Measurements from ENCODE around the gene MUC4. TPM values are rescaled to one million over a fixed set of nuclear protein-coding genes. Genes with fewer than 3 reads are reported as not detected.
A peak's percentile ranks its signal among the peaks of the same experiment; 100 is the strongest.

Gene MUC4
- total RNA-seq, 2 donors from 2014 or later: not detected

DNA sequence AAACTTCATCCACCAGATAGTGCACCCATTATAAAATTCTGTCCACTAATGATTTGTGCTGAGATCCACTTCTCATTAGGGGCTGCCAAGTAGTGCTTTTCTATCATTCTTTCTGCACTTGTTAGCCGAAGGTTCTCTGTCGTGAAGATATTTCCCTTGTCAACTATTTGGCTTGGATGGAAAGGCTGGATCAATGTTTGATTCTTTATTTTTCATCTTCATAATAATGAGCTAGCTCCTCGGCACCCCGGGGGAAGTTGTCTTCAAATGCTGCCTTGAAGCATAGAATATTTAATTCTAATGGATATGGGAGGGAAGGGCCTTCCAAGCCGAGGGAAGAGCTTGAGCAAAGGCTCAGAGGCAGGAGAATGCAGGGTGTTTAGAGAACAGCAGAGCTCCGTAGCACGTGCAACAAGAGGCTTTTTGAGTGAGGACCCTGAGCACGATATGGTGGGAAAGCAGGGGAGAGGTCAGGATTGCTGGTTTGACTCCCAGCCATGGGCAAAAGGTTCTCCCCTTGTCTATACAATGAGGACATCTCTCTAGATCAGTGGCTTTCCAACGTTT, 107.2 kb downstream of the MUC4 start:
- ATAC-seq: no peak
- intact Hi-C loops (cut with DNase I): no loop called here
- Histone ChIP-seq H3K4me3 (no peak overlapping the region), H3K4me1 (no peaks in the 10 kb centered on the region), H3K9me3 (no peaks in the 10 kb centered on the region), H3K27ac (no peak overlapping the region), H3K36me3 (replicated peaks in 1 of 2; ENCODE audit: insufficient read depth in 1 of 2, low read depth in 2 of 2) (peaks cover 0 to 10% of the 10 kb centered on the region in 2 donors), H3K27me3 (no peaks in the 10 kb centered on the region)
- WGBS, 2 donors: 65% methylated on average over 9 of the region's 9 CpGs
- TF ChIP-seq CTCF (IDR thresholded peaks at IDR 0.05): no peak
- no peak for TF ChIP-seq POLR2A (IDR thresholded peaks at IDR 0.05)
- no peak for DNase-seq

DNA sequence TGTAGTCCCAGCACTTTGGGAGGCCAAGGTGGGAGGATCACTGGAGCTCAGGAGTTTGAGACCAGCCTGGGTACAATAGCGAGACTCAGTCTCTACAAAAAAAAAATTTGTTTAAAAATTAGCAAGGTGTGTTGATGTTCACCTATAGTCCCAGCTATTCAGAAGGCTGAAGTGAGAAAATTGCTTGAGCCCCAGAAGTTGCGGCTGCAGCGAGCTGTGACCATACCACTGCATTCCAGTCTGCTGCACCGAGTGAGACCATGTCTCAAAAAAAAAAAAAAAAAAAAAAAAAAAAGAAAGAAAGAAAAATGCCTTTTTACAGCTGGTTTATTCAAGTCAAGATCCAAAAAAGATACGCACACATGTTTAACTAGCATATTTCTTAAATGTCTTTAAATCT, 108.0 kb downstream of the MUC4 start:
- H3K9me3 ChIP-seq: no peaks in the 10 kb centered on the region
- no peaks in the 10 kb centered on the region for H3K4me1 ChIP-seq
- peaks cover 0 to 7% of the 10 kb centered on the region in 2 donors for H3K36me3 ChIP-seq (replicated peaks in 1 of 2; ENCODE audit: insufficient read depth in 1 of 2, low read depth in 2 of 2)
- TF ChIP-seq CTCF (IDR thresholded peaks at IDR 0.05): no peak
- no peak for TF ChIP-seq POLR2A (IDR thresholded peaks at IDR 0.05)
- 80 to 86% methylated on average over 5 of the region's 5 CpGs for WGBS, 2 donors
- intact Hi-C loops (cut with DNase I): no loop called here
- H3K27me3 ChIP-seq: no peaks in the 10 kb centered on the region
- no peak overlapping the region for H3K4me3 ChIP-seq
- DNase-seq (peak in 1 of 4 donors; percentile 1), ATAC-seq (no peak)
- no peak overlapping the region for H3K27ac ChIP-seq

DNA sequence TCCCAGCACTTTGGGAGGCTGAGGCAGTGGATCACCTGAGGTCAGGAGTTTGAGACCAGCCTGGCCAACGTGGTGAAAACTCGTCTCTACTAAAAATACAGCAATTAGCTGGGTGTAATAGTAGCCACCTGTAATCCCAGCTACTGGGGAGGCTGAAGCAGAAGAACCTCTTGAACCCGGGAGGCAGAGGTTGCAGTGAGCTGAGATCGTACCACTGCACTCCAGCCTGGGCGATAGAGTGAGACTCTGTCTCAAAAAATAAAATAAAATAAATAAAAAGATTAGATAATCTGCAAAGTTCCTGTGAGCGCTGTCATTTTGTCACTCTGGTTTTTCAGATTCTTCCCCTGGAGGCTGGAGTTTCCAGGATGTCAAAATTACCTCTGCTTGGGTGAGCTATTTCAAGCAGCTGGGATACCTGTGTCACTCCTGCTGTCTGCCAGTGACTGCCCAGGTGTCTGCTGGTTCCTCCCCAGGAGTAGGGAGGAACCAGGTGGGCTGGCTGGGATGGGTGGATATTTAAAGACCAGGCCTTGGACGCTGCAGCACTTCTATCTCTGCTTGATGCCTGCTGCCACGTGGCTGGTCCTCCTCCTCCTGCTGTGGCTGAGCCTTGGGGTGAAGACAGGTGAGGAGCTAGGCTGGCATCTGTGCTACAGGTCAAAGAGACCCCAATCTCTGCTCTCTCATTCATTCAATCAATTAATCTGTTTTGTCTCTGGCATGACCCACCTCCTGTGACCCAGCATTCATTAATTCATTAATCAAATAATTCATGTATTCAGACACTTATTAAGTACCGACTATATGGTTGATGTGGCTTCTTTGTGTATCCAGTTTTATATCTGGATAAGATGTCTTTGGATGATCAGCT, 110.5 kb downstream of the MUC4 start:
- ATAC-seq (no peak), DNase-seq (no peak)
- Histone ChIP-seq H3K27me3 (no peaks in the 10 kb centered on the region), H3K4me3 (no peak overlapping the region), H3K36me3 (replicated peaks in 1 of 2; ENCODE audit: insufficient read depth in 1 of 2, low read depth in 2 of 2) (peaks cover 0 to 4% of the 10 kb centered on the region in 2 donors), H3K4me1 (no peaks in the 10 kb centered on the region), H3K27ac (no peak overlapping the region), H3K9me3 (no peaks in the 10 kb centered on the region)
- TF ChIP-seq POLR2A (IDR thresholded peaks at IDR 0.05) (no peak), CTCF (IDR thresholded peaks at IDR 0.05) (no peak)
- 70% methylated on average over 7 to 9 of the region's 9 CpGs for WGBS, 2 donors
- intact Hi-C loops (cut with DNase I): no loop called here

DNA sequence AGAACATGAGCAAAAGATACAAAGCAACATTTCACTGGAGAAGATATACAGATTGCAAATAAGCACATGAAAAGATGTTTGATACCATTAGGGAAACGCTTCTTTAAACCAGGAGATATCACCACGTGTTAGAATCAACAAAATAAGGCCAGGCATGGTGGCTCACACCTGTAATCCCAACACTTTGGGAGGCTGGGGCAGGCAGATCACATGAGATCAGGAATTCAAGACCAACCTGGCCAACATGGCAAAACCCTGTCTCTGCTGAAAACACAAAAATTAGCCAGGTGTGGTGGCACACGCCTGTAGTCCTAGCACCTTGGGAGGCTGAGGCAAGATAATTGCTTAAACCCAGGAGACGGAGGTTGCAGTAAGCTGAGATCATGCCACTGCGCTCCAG, 111.4 kb downstream of the MUC4 start:
- Histone ChIP-seq H3K27ac (no peak overlapping the region), H3K4me1 (no peaks in the 10 kb centered on the region), H3K36me3 (replicated peaks in 1 of 2; ENCODE audit: insufficient read depth in 1 of 2, low read depth in 2 of 2) (peaks cover 0 to 4% of the 10 kb centered on the region in 2 donors), H3K9me3 (no peaks in the 10 kb centered on the region), H3K4me3 (no peak overlapping the region), H3K27me3 (no peaks in the 10 kb centered on the region)
- intact Hi-C loops (cut with DNase I): no loop called here
- ATAC-seq: no peak
- TF ChIP-seq POLR2A (IDR thresholded peaks at IDR 0.05) (no peak), CTCF (IDR thresholded peaks at IDR 0.05) (no peak)
- WGBS, 2 donors: 65 to 86% methylated on average over 5 of the region's 5 CpGs
- no peak for DNase-seq

Data from body of pancreas (tissue), 4 donors.